Stimulated activated CD8-positive, alpha-beta memory T cell treated with anti-CD3 and anti-CD28 coated beads, Interleukin-15, amount 100 ng/mL, for 1 hour (primary cell): ENCODE results near the gene ROR1.

ENCODE experiments used
- DNase-seq: peaks from one replicate; pipeline ENCODE4 v3.0.0-alpha.2; 2020; ENCODE audit warnings: low read depth

ROR1 gene

DNA sequence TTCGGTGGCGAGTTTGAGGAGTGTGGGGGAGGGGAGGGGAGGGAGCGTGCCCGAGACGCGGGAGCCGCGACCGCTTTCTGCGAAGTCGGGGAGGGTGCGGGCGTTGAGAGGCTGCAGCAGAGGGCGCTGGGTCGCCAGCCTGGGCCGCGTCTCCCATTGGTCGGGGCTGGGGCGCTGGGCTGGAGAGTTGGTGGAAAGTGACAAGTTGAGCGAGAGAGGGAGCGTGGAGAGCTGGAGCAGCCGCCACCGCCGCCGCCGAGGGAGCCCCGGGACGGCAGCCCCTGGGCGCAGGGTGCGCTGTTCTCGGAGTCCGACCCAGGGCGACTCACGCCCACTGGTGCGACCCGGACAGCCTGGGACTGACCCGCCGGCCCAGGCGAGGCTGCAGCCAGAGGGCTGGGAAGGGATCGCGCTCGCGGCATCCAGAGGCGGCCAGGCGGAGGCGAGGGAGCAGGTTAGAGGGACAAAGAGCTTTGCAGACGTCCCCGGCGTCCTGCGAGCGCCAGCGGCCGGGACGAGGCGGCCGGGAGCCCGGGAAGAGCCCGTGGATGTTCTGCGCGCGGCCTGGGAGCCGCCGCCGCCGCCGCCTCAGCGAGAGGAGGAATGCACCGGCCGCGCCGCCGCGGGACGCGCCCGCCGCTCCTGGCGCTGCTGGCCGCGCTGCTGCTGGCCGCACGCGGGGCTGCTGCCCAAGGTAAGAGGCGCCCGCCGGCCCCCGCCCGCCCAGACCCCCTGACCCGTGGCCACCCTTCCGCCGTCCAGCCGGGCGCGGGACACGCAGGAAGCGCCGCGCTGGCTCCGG is at the start of gene ROR1:
ROR1 (plus strand) TSS at position 203 of the 802 bp plus-strand sequence.
- DNase-seq, result no peak

DNA sequence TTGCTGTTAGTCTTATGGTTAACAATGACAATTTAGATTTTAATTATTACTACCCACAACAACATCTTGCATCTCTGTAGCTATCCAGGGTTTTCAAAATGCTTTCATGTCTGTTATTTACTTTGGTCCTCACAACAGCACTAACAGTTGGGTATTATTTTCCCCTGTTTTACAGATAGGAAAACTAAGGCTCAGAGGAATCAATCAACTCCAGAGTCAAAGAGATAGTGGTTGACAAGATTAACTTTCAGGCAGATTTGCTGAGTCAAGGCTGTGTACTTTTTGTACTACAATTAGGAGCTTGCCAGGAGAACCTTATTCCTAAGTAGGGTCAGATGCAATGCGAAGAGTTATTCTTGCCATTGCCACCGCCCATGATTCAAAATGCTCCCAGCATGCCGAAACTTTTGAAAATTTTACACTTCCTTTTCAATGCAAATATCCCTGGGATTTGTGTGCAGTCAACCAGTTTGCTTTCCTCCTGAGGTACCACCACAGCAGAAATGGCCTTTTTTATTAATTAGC is 49.4 kb upstream of the ROR1 start:
- DNase-seq, result no peak

GRCh38 chr1:63728611-63729226 is 45.1 kb upstream of the ROR1 start:
- no peak for DNase-seq

DNA sequence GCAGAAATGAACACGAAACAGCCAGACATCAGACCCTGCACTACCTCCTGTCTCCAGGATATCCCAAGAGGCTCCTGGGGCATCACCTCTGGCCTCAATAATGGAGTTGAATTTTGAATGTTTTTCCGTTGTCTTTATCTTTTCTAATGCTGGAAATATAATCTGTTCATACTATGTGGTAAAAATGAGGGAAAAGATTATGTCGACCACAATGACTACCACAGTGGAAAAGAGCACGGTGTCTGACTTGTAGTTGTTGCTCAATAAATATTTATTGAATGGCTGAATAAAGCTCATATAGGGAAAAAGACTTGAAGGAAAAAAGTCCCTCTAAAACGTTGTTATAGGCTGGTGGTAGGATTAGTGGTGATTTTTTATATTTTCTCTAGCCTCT is 44.6 kb upstream of the ROR1 start:
- no peak for DNase-seq

GRCh38 chr1:63730211-63730610 is 43.6 kb upstream of the ROR1 start:
- no peak for DNase-seq

- DNase-seq, result no peak
These were observed 42.4 kb upstream of the ROR1 start for GRCh38 chr1:63731117-63732043.

- no peak for DNase-seq
These were observed 41.2 kb upstream of the ROR1 start for GRCh38 chr1:63732666-63733065.

DNA sequence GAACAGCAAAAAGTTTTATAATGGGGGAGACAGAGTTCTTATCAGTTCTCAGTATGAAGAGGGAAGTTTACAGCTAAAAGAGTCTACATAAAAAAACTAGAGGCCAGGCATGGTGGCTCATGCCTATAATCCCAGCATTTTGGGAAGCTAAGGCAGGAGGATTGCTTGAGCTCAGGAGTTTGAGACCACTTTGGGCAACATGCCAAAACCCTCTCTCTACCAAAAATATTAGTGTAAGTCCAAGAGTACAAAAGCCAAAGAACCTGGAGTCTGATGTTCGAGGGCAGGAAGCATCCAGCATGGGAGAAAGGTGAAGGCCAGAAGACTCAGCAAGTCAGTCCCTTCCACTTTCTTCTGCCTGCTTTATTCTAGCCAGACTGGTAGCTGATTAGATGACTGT is 35.0 kb upstream of the ROR1 start:
- no peak for DNase-seq

DNA sequence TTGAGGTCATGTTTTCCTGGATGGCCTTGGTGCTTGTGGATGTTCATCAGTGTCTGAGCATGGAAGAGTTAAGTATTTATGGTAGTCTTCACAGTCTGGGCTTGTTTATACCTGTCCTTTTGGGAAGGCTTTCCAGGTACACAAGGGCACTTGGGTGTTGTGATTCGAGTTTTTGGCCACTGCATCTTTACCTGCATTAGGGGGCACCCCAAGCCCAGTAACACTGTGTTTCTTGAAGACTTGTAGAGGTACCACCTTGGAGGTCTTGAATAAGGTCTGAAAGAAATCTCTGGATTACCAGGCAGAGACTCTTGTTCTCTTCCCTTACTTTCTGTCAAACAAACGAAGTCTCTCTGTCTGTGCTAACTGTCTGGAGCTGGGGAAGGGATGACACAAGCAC is 34.4 kb upstream of the ROR1 start:
- DNase-seq, result no peak

DNA sequence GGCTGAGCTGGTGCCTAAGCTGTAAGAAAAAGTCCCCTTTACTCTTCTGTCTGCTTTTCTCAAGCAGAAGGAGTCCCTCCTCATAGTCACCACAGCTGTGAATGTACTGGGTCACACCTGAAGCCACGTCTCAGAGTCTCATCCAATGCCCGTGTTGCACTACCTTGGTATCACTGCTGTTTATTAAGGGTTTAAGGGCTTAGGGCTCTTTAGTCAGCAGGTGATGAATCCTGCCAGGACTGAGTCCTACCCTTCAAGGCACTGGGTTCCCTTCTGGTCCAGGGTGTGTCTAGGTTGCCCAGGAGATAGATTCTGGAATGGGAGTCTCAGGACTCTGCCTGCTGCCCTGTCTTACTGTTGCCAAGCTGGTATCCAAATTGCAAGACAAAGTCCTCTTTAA is 33.4 kb upstream of the ROR1 start:
- DNase-seq, result no peak

DNA sequence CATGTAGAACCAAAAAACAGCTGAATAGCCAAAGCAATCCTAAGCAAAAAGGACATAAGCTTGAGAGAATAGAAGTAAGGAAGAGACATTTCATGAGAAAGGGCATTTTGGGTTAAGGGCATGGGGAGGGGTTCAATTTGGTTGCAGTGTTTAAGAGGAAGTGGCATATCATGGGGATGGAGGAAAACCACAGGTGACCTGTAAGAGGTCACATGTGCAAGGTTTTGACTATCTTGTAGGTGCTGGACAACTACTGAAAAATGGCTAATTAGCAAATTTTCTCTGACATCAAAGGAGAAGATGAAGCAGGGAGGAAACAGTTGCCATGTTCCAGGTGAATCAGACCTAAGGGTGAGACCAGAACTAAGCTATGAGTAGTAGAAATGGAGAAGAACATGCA is 31.3 kb upstream of the ROR1 start:
- no peak for DNase-seq

GRCh38 chr1:63743781-63744180 is 30.0 kb upstream of the ROR1 start:
- DNase-seq, result no peak

- DNase-seq, result no peak
These were observed 27.5 kb upstream of the ROR1 start for GRCh38 chr1:63746129-63746864.

DNA sequence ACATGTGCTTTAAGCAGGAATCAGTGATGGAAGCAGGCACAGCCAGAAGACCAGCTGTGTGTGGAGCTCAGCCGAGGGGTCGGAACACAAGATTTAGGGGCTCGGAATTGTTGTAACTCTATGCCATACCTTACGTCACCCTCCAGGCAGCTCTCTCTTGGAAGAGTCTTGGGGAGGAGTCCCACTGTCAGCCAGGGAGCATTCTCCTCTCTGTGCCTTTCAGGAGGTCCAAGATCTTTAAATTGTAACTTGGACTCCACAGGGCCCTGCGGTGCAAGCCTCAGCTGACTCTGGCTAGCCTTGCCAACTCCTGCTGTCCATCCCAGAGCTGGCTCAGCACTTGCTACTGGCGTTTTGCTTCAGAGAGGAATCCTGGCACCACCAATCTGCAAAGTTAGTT is 26.4 kb upstream of the ROR1 start:
- DNase-seq, result no peak

GRCh38 chr1:63748046-63748580 is 25.7 kb upstream of the ROR1 start:
- no peak for DNase-seq

DNA sequence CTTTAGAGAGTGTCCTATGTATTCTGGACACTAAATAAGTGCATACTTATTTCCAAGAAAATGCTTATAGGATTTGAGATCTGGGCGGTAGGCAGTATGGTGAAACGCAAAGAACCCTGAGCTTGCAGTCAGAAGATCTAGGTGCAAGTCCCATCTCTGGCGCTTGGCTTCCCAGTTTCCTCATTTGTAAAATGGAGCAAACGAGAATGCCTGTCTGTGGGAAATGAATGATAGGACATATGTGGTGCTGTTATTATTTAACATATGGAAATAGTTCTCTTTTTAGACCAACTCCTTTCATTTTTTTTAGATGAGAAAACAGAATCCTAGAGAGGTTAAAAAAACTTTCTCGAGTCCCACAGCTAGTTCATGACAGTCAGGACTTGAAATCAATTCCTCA is 25.2 kb upstream of the ROR1 start:
- no peak for DNase-seq

DNA sequence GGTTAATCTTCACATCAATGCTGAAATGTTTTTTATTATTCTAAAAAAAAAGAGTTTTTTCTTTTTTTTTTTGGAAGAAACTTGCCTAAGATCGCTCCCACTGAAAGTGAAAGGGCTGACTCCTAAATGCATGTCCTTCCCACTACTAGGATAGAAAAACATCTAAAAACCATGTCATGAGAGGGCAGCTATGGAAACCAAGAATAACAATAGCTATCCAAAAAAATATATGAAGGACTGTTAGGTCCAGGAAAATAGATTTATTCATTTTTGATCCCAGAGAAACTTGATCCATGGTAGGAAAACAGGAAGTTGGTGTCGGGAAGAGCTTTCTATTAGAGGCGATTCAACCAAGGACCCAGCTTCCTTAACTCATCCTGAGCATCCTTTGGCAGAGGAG is 23.1 kb upstream of the ROR1 start:
- DNase-seq, result no peak

DNA sequence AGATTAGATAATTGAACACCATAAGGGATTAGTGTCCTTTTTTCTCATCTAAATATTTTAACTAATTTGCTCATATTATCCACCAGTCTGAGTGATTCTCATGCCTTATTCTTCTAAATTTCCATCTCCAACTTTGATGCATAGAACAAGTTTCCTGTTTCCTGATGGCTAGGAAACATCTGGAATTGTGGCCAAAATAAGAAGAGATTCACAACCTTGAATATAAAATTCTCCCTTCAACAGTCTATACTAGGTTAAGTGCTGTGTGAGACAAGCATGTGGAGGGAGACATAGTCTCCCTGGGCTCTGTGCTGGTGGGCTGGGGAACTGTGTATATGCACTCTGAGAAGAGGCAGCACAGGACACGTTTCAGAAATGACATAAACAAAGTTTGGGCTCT is 21.6 kb upstream of the ROR1 start:
- no peak for DNase-seq

GRCh38 chr1:63753591-63753990 is 20.2 kb upstream of the ROR1 start:
- DNase-seq, result no peak

GRCh38 chr1:63756839-63757238 is 17.0 kb upstream of the ROR1 start:
- DNase-seq, result no peak

GRCh38 chr1:63757334-63757733 is 16.5 kb upstream of the ROR1 start:
- no peak for DNase-seq

DNA sequence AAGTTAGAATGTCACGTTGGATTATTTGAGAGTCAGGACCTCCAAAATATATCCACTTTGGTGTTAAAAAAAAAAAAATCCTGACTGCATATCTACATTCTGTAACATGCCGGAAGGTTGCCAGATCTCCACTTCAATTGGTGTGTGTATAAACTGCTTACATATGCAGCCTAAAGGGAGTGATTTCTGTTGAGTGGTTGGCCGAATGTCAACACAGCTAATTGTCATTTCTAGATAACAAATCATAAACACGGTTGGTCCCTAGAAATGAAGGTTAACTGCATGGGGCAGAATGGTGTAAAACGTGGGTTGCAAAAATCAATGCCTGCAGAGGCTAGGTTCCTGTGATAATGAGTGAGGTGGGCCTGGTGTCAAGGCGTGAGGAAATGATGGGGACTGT is 15.0 kb upstream of the ROR1 start:
- DNase-seq, result no peak
